A549 (cell line): Measurements from ENCODE around the gene ILRUN.

Experiments
- EHMT2 ChIP-seq: fragments of 200-600 bp; sonication (generic); IDR thresholded peaks from 2 replicates; pipeline ENCODE4 v1.6.1; 2016; ENCODE audit warnings: antibody characterized with exemption, low read depth, mild to moderate bottlenecking, moderate library complexity
- REST ChIP-seq: fragments of 200-600 bp; sonication (generic); IDR thresholded peaks from 2 replicates; pipeline ENCODE4 v1.6.1; 2016; ENCODE audit warnings: antibody characterized with exemption, mild to moderate bottlenecking, moderate library complexity
- RFX5 ChIP-seq: fragments of 450-650 bp; IDR thresholded peaks from 2 replicates; pipeline ENCODE4 v1.7.1; 2014; ENCODE audit warnings: antibody characterized with exemption, mild to moderate bottlenecking, moderate library complexity
- ZSCAN20 ChIP-seq: fragments of 250-450 bp; sonication (Bioruptor Pico); IDR thresholded peaks from 2 replicates; pipeline ENCODE4 v1.8.0; 2022; ENCODE audit warnings: mild to moderate bottlenecking, moderate library complexity

- TF ChIP-seq RFX5 = no peak
- TF ChIP-seq REST = no peak
- TF ChIP-seq EHMT2 = no peak
- no peak for TF ChIP-seq ZSCAN20 (CRISPR knock-in tag)
These were observed 29.5 kb upstream of the ILRUN start for GRCh38 chr6:34726055-34726454.
